ENCODE results near the gene OR10H1.

The OR10H1 gene

GRCh38 chr19:15759962-15760565 lies 55.4 kb downstream of the OR10H1 start:
- Histone ChIP-seq H2AFZ (ENCODE audit: low read depth) (no peak overlapping the region), H3K36me3 (ENCODE audit: insufficient read depth) (no peaks in the 10 kb centered on the region), H3K9ac (no peak overlapping the region), H4K20me1 (ENCODE audit: insufficient read depth) (no peaks in the 10 kb centered on the region), H3K4me1 (ENCODE audit: low read depth, poor library complexity, severe bottlenecking) (no peaks in the 10 kb centered on the region), H3K27ac (no peak overlapping the region), H3K4me3 (IDR thresholded peaks at IDR 0.05; ENCODE audit: insufficient read depth, low read depth, low read length) (no peak overlapping the region), H3K27me3 (ENCODE audit: insufficient read depth, low read depth) (no peaks in the 10 kb centered on the region; the same call in 1 of the 2 replicates), H3K4me2 (no peak overlapping the region), H3K79me2 (ENCODE audit: insufficient read depth, low read depth) (no peaks in the 10 kb centered on the region)
- TF ChIP-seq CTCF (conservative IDR thresholded peaks at IDR 0.05; ENCODE audit: low read depth, low read length), result no peak

GRCh38 chr19:15758379-15758778 lies 57.1 kb downstream of the OR10H1 start:
- Histone ChIP-seq H3K9ac (no peak overlapping the region), H3K4me2 (no peak overlapping the region), H4K20me1 (ENCODE audit: insufficient read depth) (no peaks in the 10 kb centered on the region), H3K4me3 (IDR thresholded peaks at IDR 0.05; ENCODE audit: insufficient read depth, low read depth, low read length) (no peak overlapping the region), H3K36me3 (ENCODE audit: insufficient read depth) (no peaks in the 10 kb centered on the region), H3K4me1 (ENCODE audit: low read depth, poor library complexity, severe bottlenecking) (no peaks in the 10 kb centered on the region), H3K27ac (no peak overlapping the region), H3K27me3 (ENCODE audit: insufficient read depth, low read depth) (no peaks in the 10 kb centered on the region; the same call in 1 of the 2 replicates), H2AFZ (ENCODE audit: low read depth) (no peak overlapping the region), H3K79me2 (ENCODE audit: insufficient read depth, low read depth) (no peaks in the 10 kb centered on the region)
- TF ChIP-seq CTCF (conservative IDR thresholded peaks at IDR 0.05; ENCODE audit: low read depth, low read length), result no peak
